HepG2 (cell line): Measurements from ENCODE around the gene RGS6. TPM values are rescaled to one million over a fixed set of nuclear protein-coding genes. Genes with fewer than 3 reads are reported as not detected.

Source experiments
- ATAC-seq: fragments of 200-7000 bp; cut with Tn5 transposase; 3 replicates; pipeline ENCODE4 v1.9.1; 2020; ENCODE audit warnings: mild to moderate bottlenecking, moderate library complexity
- BruUV-seq: library from RNA; stranded (reverse); fragments of 400-500 nt; replicated peaks from 2 replicates; lab custom pipeline; 2021; lab: Mats Ljungman, UMichigan
- CTCF ChIA-PET: fragments of 300-600 bp; formaldehyde crosslinking; extraction: SDS; loops from one replicate; lab custom pipeline; 2021; ENCODE audit warnings: low total read pairs, inconsistent platforms, low intra/inter-chr PET ratio; lab: Yijun Ruan, JAX
- POLR2A ChIA-PET: fragments of 350-600 bp; sonication (Branson Sonifier 250); formaldehyde crosslinking; loops from one replicate; lab custom pipeline; 2020; ENCODE audit warnings: antibody characterized with exemption, inconsistent platforms; lab: Yijun Ruan, JAX
- DNase-seq: peaks from one replicate; pipeline ENCODE4 v3.0.0-alpha.2; 2015; ENCODE audit warnings: low spot score
- FAIRE-seq: peaks from 3 replicates; lab custom pipeline; 2011; peaks lifted over from hg19 to GRCh38; lab: Jason Lieb, UNC
- H2AFZ ChIP-seq: one replicate; pipeline ENCODE4 v1.6.1; 2011; ENCODE audit warnings: low read length, inconsistent platforms
- H3K27ac ChIP-seq: fragments of 300-600 bp; 3 replicates; pipeline ENCODE4 v1.8.0; 2011; ENCODE audit warnings: mixed run types, mild to moderate bottlenecking, mixed read lengths, low read length, inconsistent platforms; ENCODE audit not compliant: insufficient read depth; ENCODE audit errors: extremely low read length
- H3K27me3 ChIP-seq, 2 experiments: fragments of 200-600 bp in 1 of 2; 2 replicates in 1 of 2; 3 replicates in 1 of 2; pipeline versions ENCODE4 v1.6.0 to v1.8.0; 2011; ENCODE audit warnings: low read length in 2 of 2, mild to moderate bottlenecking in 2 of 2, moderate library complexity in 2 of 2, inconsistent platforms in 1 of 2; ENCODE audit not compliant: insufficient read depth in 2 of 2, control insufficient read depth in 1 of 2
- H3K36me3 ChIP-seq, 2 experiments: fragments of 200-600 bp in 1 of 2; replicated peaks in 1 of 2; 2 replicates in 1 of 2; 3 replicates in 1 of 2; pipeline versions ENCODE4 v1.5.1 to v1.8.0; 2011; ENCODE audit warnings: low read length in 2 of 2, inconsistent platforms in 1 of 2; ENCODE audit not compliant: insufficient read depth in 2 of 2, control insufficient read depth in 1 of 2
- H3K4me1 ChIP-seq: 2 replicates; pipeline ENCODE4 v1.5.1; 2012; ENCODE audit warnings: low read length, inconsistent platforms; ENCODE audit not compliant: insufficient read depth
- H3K4me2 ChIP-seq: 2 replicates; pipeline ENCODE4 v1.6.0; 2011; ENCODE audit warnings: low read depth, low read length, inconsistent platforms
- H3K4me3 ChIP-seq, 3 experiments: fragments of 200-600 bp in 1 of 3; sonication (generic), shearing (Covaris generic) in 1 of 3; replicated peaks in 1 of 3; 2 replicates each; pipeline ENCODE4 v1.5.1; 2011 to 2016; ENCODE audit warnings: low read length in 3 of 3, inconsistent platforms in 2 of 3, low read depth in 2 of 3, mild to moderate bottlenecking in 2 of 3, control low read depth in 1 of 3, mixed read lengths in 1 of 3; ENCODE audit not compliant: insufficient read depth in 1 of 3
- H3K79me2 ChIP-seq: one replicate; pipeline ENCODE4 v1.6.1; 2011; ENCODE audit warnings: low read length, inconsistent platforms; ENCODE audit not compliant: insufficient read depth
- H3K9ac ChIP-seq: 2 replicates; pipeline ENCODE4 v1.6.0; 2011; ENCODE audit warnings: mild to moderate bottlenecking, low read depth, low read length, inconsistent platforms; ENCODE audit not compliant: insufficient read depth
- H3K9me3 ChIP-seq: 2 replicates; pipeline ENCODE4 v1.5.1; 2012; ENCODE audit warnings: mild to moderate bottlenecking, low read length
- H4K20me1 ChIP-seq: 2 replicates; pipeline ENCODE4 v1.6.0; 2011; ENCODE audit warnings: inconsistent platforms, mild to moderate bottlenecking, low read length, moderate library complexity; ENCODE audit not compliant: insufficient read depth
- EZH2 ChIP-seq: conservative IDR thresholded peaks from 2 replicates; pipeline ENCODE4 v1.6.1; 2012; ENCODE audit warnings: mild to moderate bottlenecking, low read depth, low read length, moderate library complexity
- ISX ChIP-seq: sonication (generic); formaldehyde crosslinking; conservative IDR thresholded peaks from 2 replicates; pipeline ENCODE4 v1.5.0; 2020; ENCODE audit warnings: missing genetic modification reagents
- MTF2 ChIP-seq: sonication (generic); formaldehyde crosslinking; IDR thresholded peaks from 2 replicates; pipeline ENCODE4 v1.5.0; 2020; ENCODE audit warnings: missing genetic modification reagents, borderline replicate concordance
- NFIC ChIP-seq: IDR thresholded peaks from 2 replicates; pipeline ENCODE4 v1.6.1; 2012; ENCODE audit warnings: mild to moderate bottlenecking, low read length, inconsistent platforms
- NFYC ChIP-seq: IDR thresholded peaks from 2 replicates; pipeline ENCODE4 v1.6.1; 2016; ENCODE audit warnings: missing genetic modification reagents, missing compliant biosample characterization
- NR2C2 ChIP-seq: sonication (generic); formaldehyde crosslinking; IDR thresholded peaks from 2 replicates; pipeline ENCODE4 v1.4.0; 2020; ENCODE audit warnings: missing genetic modification reagents, mild to moderate bottlenecking, moderate library complexity, borderline replicate concordance
- SMARCE1 ChIP-seq: fragments of 450-650 bp; IDR thresholded peaks from 2 replicates; pipeline ENCODE4 v1.6.1; 2017; ENCODE audit warnings: borderline replicate concordance
- TCF7 ChIP-seq: sonication (generic); IDR thresholded peaks from 2 replicates; pipeline ENCODE4 v1.6.1; 2016; ENCODE audit warnings: antibody characterized with exemption, low read depth
- WIZ ChIP-seq: sonication (generic); formaldehyde crosslinking; IDR thresholded peaks from 2 replicates; pipeline ENCODE4 v1.5.1; 2020; ENCODE audit warnings: mild to moderate bottlenecking, missing genetic modification reagents
- ZNF143 ChIP-seq: sonication (generic); formaldehyde crosslinking; IDR thresholded peaks from 2 replicates; pipeline ENCODE4 v1.4.0; 2020; ENCODE audit warnings: missing genetic modification reagents
- ZNF354B ChIP-seq: sonication (generic); formaldehyde crosslinking; IDR thresholded peaks from 2 replicates; pipeline ENCODE4 v1.8.0; 2022; ENCODE audit warnings: mild to moderate bottlenecking, missing genetic modification reagents
- ZNF674 ChIP-seq: sonication (generic); formaldehyde crosslinking; IDR thresholded peaks from 2 replicates; pipeline ENCODE4 v1.5.0; 2020; ENCODE audit warnings: low read depth, mild to moderate bottlenecking, missing genetic modification reagents
- WGBS: methylation state at CpG from one replicate; pipeline ENCODE4 v1.1.6; 2017; ENCODE audit warnings: low lambda C conversion rate; 5-methylcytosine and 5-hydroxymethylcytosine counted together
- in situ Hi-C: cut with HindIII; loops from 2 replicates; pipeline ENCODE4 v1.10.0; 2017; ENCODE audit warnings: low pct_unique_long_range_greater_than_20kb; ENCODE audit not compliant: extremely low pct_ligation_motif_present
- intact Hi-C: fragments of 100-400 bp; cut with micrococcal nuclease; formaldehyde crosslinking; loops from one replicate; pipeline ENCODE4 v1.10.0; 2022; ENCODE audit not compliant: unreplicated experiment
- polyA plus RNA-seq, 8 experiments: library from polyadenylated mRNA; depleted of rRNA in 3 of 8; stranded (reverse) in 7 of 8; unstranded in 1 of 8; fragments of >200 nt; fragmentation: Illumina TruSeq in 4 of 8; extraction: Trizol in 4 of 8; gene quantifications; 2 replicates each; pipeline versions ENCODE4 v1.2.1 to v1.2.3, GENCODE V29; 2011 to 2016; ENCODE audit warnings: low read depth in 4 of 8, missing spikeins in 1 of 8, mixed read lengths in 1 of 8; ENCODE audit not compliant: insufficient read depth in 1 of 8
- total RNA-seq, 5 experiments: library from RNA; depleted of rRNA; stranded (reverse); fragments of >200 nt; fragmentation: Illumina TruSeq; extraction: Trizol; gene quantifications; 2 replicates each; pipeline ENCODE4 v1.2.3, GENCODE V29; 2016; ENCODE audit warnings: low read depth in 1 of 5
- TF ChIP-seq, protein P1 (sequence below): IDR thresholded peaks from 2 replicates; pipeline ENCODE4 v1.6.1; 2016; ENCODE audit warnings: control low read depth
- TF ChIP-seq, protein P2 (sequence below): sonication (generic); formaldehyde crosslinking; IDR thresholded peaks from 2 replicates; pipeline ENCODE4 v1.4.0; 2020; ENCODE audit warnings: missing genetic modification reagents
- TF ChIP-seq, protein P3 (sequence below): sonication (generic); formaldehyde crosslinking; IDR thresholded peaks from 2 replicates; pipeline ENCODE4 v1.5.1; 2020; ENCODE audit warnings: missing genetic modification reagents, mild to moderate bottlenecking, borderline replicate concordance
- TF ChIP-seq, protein P4 (sequence below): sonication (generic); formaldehyde crosslinking; IDR thresholded peaks from 2 replicates; pipeline ENCODE4 v1.5.0; 2020; ENCODE audit warnings: missing genetic modification reagents, mild to moderate bottlenecking, borderline replicate concordance

RGS6 gene
- total and polyA plus RNA-seq, 2 of the 13 experiments (the other 11 are each of a cell fraction or from before 2014, with no cell fraction given) = not detected

DNA sequence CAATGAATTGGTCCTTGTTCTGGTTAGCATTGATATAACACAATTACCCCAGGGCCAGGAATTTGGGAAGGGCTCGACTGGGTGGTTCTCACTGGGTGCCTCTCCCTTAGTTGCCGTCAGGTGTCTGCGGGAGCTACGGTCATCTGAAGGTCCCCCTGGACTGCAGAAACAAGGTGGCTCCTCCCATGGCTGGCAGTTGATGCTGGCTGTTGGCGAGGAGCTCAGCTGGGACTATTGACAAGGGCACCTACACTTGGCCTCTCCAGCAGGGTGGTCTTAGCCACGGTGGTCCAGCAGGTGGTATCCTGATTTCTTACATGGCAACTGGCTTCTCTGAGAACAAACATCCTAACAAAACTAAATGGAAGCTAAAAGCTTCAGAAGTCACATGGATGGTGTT lies 41.0 kb upstream of the RGS6 start:
- no TSS peak for BruUV-seq
- Histone ChIP-seq H3K4me3 (no peak overlapping the region), H3K4me1 (no peaks in the 10 kb centered on the region), H3K9ac (no peak overlapping the region), H3K27ac (no peak overlapping the region), H4K20me1 (no peaks in the 10 kb centered on the region), H2AFZ (no peak overlapping the region), H3K27me3 (peaks cover 3 to 7% of the 10 kb centered on the region in 2 experiments; a peak in 2 of 5 replicates), H3K79me2 (no peaks in the 10 kb centered on the region), H3K9me3 (no peaks in the 10 kb centered on the region), H3K4me2 (no peak overlapping the region), H3K36me3 (no peaks in the 10 kb centered on the region)
- intact Hi-C loops = no loop called here
- ChIA-PET POLR2A (no interaction called here), CTCF (no interaction called here)
- FAIRE-seq = no peak
- DNase-seq = no peak
- TF ChIP-seq EZH2 (no peak), NR2C2 (no peak), TCF7 (no peak), NFIC (no peak), SMARCE1 (no peak), ZNF143 (CRISPR knock-in tag) (no peak), ZNF354B (CRISPR knock-in tag) (no peak), NFYC (no peak), WIZ (CRISPR knock-in tag) (no peak), ISX (CRISPR knock-in tag) (no peak), ZNF674 (no peak), MTF2 (no peak)
- TF ChIP-seq, protein P1, sequence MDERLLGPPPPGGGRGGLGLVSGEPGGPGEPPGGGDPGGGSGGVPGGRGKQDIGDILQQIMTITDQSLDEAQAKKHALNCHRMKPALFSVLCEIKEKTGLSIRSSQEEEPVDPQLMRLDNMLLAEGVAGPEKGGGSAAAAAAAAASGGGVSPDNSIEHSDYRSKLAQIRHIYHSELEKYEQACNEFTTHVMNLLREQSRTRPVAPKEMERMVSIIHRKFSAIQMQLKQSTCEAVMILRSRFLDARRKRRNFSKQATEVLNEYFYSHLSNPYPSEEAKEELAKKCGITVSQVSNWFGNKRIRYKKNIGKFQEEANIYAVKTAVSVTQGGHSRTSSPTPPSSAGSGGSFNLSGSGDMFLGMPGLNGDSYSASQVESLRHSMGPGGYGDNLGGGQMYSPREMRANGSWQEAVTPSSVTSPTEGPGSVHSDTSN = no peak
- TF ChIP-seq, protein P2, sequence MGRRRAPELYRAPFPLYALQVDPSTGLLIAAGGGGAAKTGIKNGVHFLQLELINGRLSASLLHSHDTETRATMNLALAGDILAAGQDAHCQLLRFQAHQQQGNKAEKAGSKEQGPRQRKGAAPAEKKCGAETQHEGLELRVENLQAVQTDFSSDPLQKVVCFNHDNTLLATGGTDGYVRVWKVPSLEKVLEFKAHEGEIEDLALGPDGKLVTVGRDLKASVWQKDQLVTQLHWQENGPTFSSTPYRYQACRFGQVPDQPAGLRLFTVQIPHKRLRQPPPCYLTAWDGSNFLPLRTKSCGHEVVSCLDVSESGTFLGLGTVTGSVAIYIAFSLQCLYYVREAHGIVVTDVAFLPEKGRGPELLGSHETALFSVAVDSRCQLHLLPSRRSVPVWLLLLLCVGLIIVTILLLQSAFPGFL (CRISPR knock-in tag) = no peak
- TF ChIP-seq, protein P3, sequence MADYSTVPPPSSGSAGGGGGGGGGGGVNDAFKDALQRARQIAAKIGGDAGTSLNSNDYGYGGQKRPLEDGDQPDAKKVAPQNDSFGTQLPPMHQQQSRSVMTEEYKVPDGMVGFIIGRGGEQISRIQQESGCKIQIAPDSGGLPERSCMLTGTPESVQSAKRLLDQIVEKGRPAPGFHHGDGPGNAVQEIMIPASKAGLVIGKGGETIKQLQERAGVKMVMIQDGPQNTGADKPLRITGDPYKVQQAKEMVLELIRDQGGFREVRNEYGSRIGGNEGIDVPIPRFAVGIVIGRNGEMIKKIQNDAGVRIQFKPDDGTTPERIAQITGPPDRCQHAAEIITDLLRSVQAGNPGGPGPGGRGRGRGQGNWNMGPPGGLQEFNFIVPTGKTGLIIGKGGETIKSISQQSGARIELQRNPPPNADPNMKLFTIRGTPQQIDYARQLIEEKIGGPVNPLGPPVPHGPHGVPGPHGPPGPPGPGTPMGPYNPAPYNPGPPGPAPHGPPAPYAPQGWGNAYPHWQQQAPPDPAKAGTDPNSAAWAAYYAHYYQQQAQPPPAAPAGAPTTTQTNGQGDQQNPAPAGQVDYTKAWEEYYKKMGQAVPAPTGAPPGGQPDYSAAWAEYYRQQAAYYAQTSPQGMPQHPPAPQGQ (CRISPR knock-in tag) = no peak
- TF ChIP-seq, protein P4, sequence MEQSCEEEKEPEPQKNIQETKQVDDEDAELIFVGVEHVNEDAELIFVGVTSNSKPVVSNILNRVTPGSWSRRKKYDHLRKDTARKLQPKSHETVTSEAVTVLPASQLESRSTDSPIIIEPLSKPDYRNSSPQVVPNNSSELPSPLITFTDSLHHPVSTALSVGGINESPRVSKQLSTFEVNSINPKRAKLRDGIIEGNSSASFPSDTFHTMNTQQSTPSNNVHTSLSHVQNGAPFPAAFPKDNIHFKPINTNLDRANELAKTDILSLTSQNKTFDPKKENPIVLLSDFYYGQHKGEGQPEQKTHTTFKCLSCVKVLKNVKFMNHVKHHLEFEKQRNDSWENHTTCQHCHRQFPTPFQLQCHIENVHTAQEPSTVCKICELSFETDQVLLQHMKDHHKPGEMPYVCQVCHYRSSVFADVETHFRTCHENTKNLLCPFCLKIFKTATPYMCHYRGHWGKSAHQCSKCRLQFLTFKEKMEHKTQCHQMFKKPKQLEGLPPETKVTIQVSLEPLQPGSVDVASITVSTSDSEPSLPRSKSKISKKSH (CRISPR knock-in tag) = no peak
- ATAC-seq = no peak
- 7% methylated on average over 2 of the region's 6 CpGs for WGBS
- in situ Hi-C loops = no loop called here
